CD14-positive monocyte (primary cell): ENCODE measurements around the gene RPL18. TPM values are rescaled to one million over a fixed set of nuclear protein-coding genes. Genes with fewer than 3 reads are reported as not detected.
A peak's percentile ranks its signal among the peaks of the same experiment; 100 is the strongest.

Experiments
- DNase-seq, 3 donors: peaks; one replicate each; pipeline ENCODE4 v3.0.0-alpha.2; 2011 to 2022
- H2AFZ ChIP-seq: 2 replicates; pipeline ENCODE4 v1.6.0; 2012; ENCODE audit warnings: mild to moderate bottlenecking, low read depth, low read length, inconsistent platforms; ENCODE audit not compliant: insufficient read depth, poor library complexity, severe bottlenecking
- H3K27ac ChIP-seq, 2 donors: 1 replicate in 1 of 2; 2 replicates in 1 of 2; pipeline ENCODE4 v1.5.1; 2012 to 2013; ENCODE audit warnings: low read length in 2 of 2, control low read depth in 1 of 2, inconsistent platforms in 1 of 2, low read depth in 1 of 2, mild to moderate bottlenecking in 1 of 2
- H3K27me3 ChIP-seq, 2 donors: one replicate each; pipeline versions ENCODE4 v1.6.0 to v1.6.1; 2011 to 2013; ENCODE audit warnings: low read length in 2 of 2; ENCODE audit not compliant: control insufficient read depth in 2 of 2, insufficient read depth in 2 of 2
- H3K36me3 ChIP-seq, 2 donors: replicated peaks in 1 of 2; 1 replicate in 1 of 2; 2 replicates in 1 of 2; pipeline versions ENCODE4 v1.5.1 to v1.6.1; 2012 to 2013; ENCODE audit warnings: low read length in 2 of 2, control low read depth in 1 of 2, inconsistent platforms in 1 of 2, mild to moderate bottlenecking in 1 of 2; ENCODE audit not compliant: insufficient read depth in 2 of 2, control insufficient read depth in 1 of 2
- H3K4me1 ChIP-seq, 2 donors: 1 replicate in 1 of 2; 2 replicates in 1 of 2; pipeline versions ENCODE4 v1.5.1 to v1.6.1; 2012 to 2013; ENCODE audit warnings: low read length in 2 of 2, control low read depth in 1 of 2, inconsistent platforms in 1 of 2, mild to moderate bottlenecking in 1 of 2, moderate library complexity in 1 of 2; ENCODE audit not compliant: insufficient read depth in 2 of 2, control insufficient read depth in 1 of 2
- H3K4me2 ChIP-seq: replicated peaks from 2 replicates; pipeline ENCODE3; 2012; ENCODE audit warnings: low read length, moderate library complexity, mild to moderate bottlenecking; ENCODE audit not compliant: poor library complexity, severe bottlenecking; ENCODE audit errors: extremely low read depth
- H3K4me3 ChIP-seq, 3 experiments: fragments of 200-600 bp in 1 of 3; sonication (generic) in 1 of 3; replicated peaks in 1 of 3; 1 replicate in 2 of 3; 2 replicates in 1 of 3; pipeline ENCODE4 v1.5.1; 2011 to 2013; ENCODE audit warnings: low read length in 3 of 3, mild to moderate bottlenecking in 3 of 3, control low read depth in 2 of 3, low read depth in 2 of 3, inconsistent platforms in 1 of 3, moderate library complexity in 1 of 3
- H3K79me2 ChIP-seq: 2 replicates; pipeline ENCODE4 v1.6.0; 2012; ENCODE audit warnings: mild to moderate bottlenecking, control low read depth, inconsistent platforms, low read length, moderate library complexity; ENCODE audit not compliant: insufficient read depth
- H3K9ac ChIP-seq: 2 replicates; pipeline ENCODE4 v1.6.0; 2017; ENCODE audit warnings: low read length, mild to moderate bottlenecking; ENCODE audit not compliant: insufficient read depth, poor library complexity, severe bottlenecking
- H3K9me3 ChIP-seq, 2 donors: replicated peaks in 1 of 2; 1 replicate in 1 of 2; 2 replicates in 1 of 2; pipeline versions ENCODE4 v1.5.1 to v1.6.1; 2012 to 2013; ENCODE audit warnings: low read length in 2 of 2, control low read depth in 1 of 2; ENCODE audit not compliant: control insufficient read depth in 1 of 2, insufficient read depth in 1 of 2
- H4K20me1 ChIP-seq: 2 replicates; pipeline ENCODE4 v1.6.0; 2012; ENCODE audit warnings: mild to moderate bottlenecking, low read length, control low read depth, moderate library complexity; ENCODE audit not compliant: insufficient read depth
- H3K27ac Mint-ChIP-seq, 7 donors: one replicate each; pipeline ENCODE4 v1.8.0; 2020; ENCODE audit warnings: mild to moderate bottlenecking in 7 of 7, mixed read lengths in 7 of 7, moderate library complexity in 6 of 7, inconsistent platforms in 2 of 7
- H3K27me3 Mint-ChIP-seq, 3 donors: one replicate each; pipeline ENCODE4 v1.8.0; 2021 to 2022; ENCODE audit warnings: low read depth in 3 of 3, mild to moderate bottlenecking in 3 of 3, mixed read lengths in 3 of 3, moderate library complexity in 3 of 3, inconsistent platforms in 1 of 3
- H3K36me3 Mint-ChIP-seq, 2 donors: one replicate each; pipeline ENCODE4 v1.8.0; 2020; ENCODE audit warnings: mixed read lengths in 2 of 2, inconsistent platforms in 1 of 2, mild to moderate bottlenecking in 1 of 2
- H3K4me1 Mint-ChIP-seq: one replicate; pipeline ENCODE4 v1.8.0; 2020; ENCODE audit warnings: mild to moderate bottlenecking, mixed read lengths
- H3K4me3 Mint-ChIP-seq, 2 donors: one replicate each; pipeline ENCODE4 v1.8.0; 2020; ENCODE audit warnings: mild to moderate bottlenecking in 2 of 2, mixed read lengths in 2 of 2, moderate library complexity in 1 of 2
- H3K9me3 Mint-ChIP-seq, 7 donors: one replicate each; pipeline ENCODE4 v1.8.0; 2020 to 2022; ENCODE audit warnings: mixed read lengths in 7 of 7, mild to moderate bottlenecking in 6 of 7, moderate library complexity in 6 of 7, inconsistent platforms in 2 of 7
- CTCF ChIP-seq: fragments of 200-600 bp; IDR thresholded peaks from one replicate; pipeline ENCODE4 v1.8.0; 2022; ENCODE audit warnings: antibody characterized with exemption, mild to moderate bottlenecking
- WGBS: methylation state at CpG from one replicate; pipeline ENCODE4 v1.1.5; 2013; ENCODE audit warnings: missing lambda C conversion rate; ENCODE audit not compliant: insufficient coverage; 5-methylcytosine and 5-hydroxymethylcytosine counted together
- intact Hi-C, 2 donors: fragments of 100-400 bp; cut with micrococcal nuclease; formaldehyde crosslinking; loops; one replicate each; pipeline versions ENCODE4 v1.15.0 to v1.15.1; 2023
- polyA plus RNA-seq, 3 donors: library from polyadenylated mRNA; depleted of rRNA in 1 of 3; unstranded in 2 of 3; stranded (reverse) in 1 of 3; fragments of 300-500 nt in 2 of 3; fragments of >200 nt in 1 of 3; fragmentation: Illumina TruSeq in 2 of 3; gene quantifications; 1 replicate in 2 of 3; 2 replicates in 1 of 3; pipeline ENCODE4 v1.2.3, GENCODE V29; 2012 to 2021

Gene RPL18
- polyA plus RNA-seq, 3 donors: 803 to 1,540 (median 892) TPM

GRCh38 chr19:48603001-48603400 is 16.0 kb downstream of the RPL18 start:
- no peaks in the 10 kb centered on the region for H4K20me1 ChIP-seq
- no peak for DNase-seq
- no peak overlapping the region for H3K9ac ChIP-seq
- no peaks in the 10 kb centered on the region for H3K79me2 ChIP-seq
- WGBS: 79% methylated on average over 7 of the region's 9 CpGs
- H3K4me3 Mint-ChIP-seq: no peak overlapping the region
- H3K4me1 ChIP-seq: no peaks in the 10 kb centered on the region
- H3K27me3 Mint-ChIP-seq: peaks cover under 1 to 10% (median 6%) of the 10 kb centered on the region in 3 donors
- no peaks in the 10 kb centered on the region for H3K9me3 ChIP-seq
- no peak overlapping the region for H3K27ac ChIP-seq
- H3K27me3 ChIP-seq: no peaks in the 10 kb centered on the region
- peaks cover 2% of the 10 kb centered on the region for H3K4me1 Mint-ChIP-seq
- H3K9me3 Mint-ChIP-seq: peaks cover 0 to 2% (median 0%) of the 10 kb centered on the region in 7 donors
- TF ChIP-seq CTCF: no peak
- intact Hi-C loops: no loop called here
- H3K4me2 ChIP-seq: no peak overlapping the region
- H3K4me3 ChIP-seq: no peak overlapping the region
- no peak overlapping the region for H2AFZ ChIP-seq
- no peaks in the 10 kb centered on the region for H3K36me3 ChIP-seq
- no peak overlapping the region for H3K27ac Mint-ChIP-seq
- no peaks in the 10 kb centered on the region for H3K36me3 Mint-ChIP-seq

DNA sequence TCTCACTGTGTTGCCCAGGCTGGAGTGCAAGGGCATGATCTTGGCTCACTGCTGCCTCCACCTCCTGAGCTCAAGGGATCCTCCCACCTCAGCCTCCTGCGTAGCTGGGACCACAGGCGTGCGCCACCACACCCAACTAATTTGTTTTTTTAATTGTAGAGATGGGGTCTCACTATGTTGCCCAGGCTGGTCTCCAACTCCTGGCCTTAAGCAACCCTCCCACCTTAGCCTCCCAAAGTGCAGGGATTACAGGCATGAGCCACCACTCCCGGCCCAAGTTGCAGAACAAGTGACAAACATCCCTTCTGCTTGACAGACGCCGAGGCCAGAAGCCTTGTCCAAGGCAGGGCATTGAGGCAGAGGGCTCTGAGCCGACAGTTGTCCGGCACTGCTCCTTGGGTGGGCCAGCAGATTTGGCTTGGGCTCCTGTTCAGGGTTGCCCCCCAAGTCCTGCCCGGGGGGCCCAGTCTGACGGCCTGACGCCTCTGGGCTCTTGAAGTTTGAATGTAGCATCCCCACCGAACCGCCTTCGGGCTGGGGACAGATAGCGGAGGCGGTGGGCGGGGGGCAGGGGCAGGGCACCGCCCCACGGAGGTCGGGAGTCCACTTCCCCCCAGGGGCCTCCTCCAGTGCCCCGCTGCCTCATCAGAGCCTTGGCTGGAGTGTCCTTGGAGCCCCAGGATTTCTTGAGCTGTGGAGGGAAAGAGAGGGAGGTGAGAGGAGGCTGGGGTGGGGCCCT is 18.1 kb downstream of the RPL18 start:
- peaks cover 2% of the 10 kb centered on the region for H3K4me1 Mint-ChIP-seq
- peak overlapping the region in 2 of 7 donors; percentile 40 to 73 for H3K27ac Mint-ChIP-seq
- peaks cover 0 to 2% (median 0%) of the 10 kb centered on the region in 7 donors for H3K9me3 Mint-ChIP-seq
- no peak for DNase-seq
- 88% methylated on average over 17 of the region's 21 CpGs for WGBS
- Histone ChIP-seq H3K4me2 (no peak overlapping the region), H3K4me3 (no peak overlapping the region), H3K9me3 (no peaks in the 10 kb centered on the region), H4K20me1 (no peaks in the 10 kb centered on the region), H2AFZ (no peak overlapping the region), H3K27me3 (no peaks in the 10 kb centered on the region), H3K36me3 (no peaks in the 10 kb centered on the region), H3K4me1 (no peaks in the 10 kb centered on the region), H3K79me2 (no peaks in the 10 kb centered on the region), H3K9ac (no peak overlapping the region), H3K27ac (no peak overlapping the region)
- H3K27me3 Mint-ChIP-seq: peaks cover 5 to 7% (median 5%) of the 10 kb centered on the region in 3 donors
- H3K4me3 Mint-ChIP-seq: no peak overlapping the region
- intact Hi-C loops: no loop called here
- no peaks in the 10 kb centered on the region for H3K36me3 Mint-ChIP-seq
- TF ChIP-seq CTCF: no peak
